PC-3 (cell line): ENCODE data around the gene ANGPTL1.

Experiments used
- CTCF ChIP-seq: fragments of 300-600 bp; sonication (generic); conservative IDR thresholded peaks from 2 replicates; pipeline ENCODE4 v1.5.1; 2017; ENCODE audit warnings: antibody characterized with exemption, low read depth, mild to moderate bottlenecking, low read length
- EZH2 ChIP-seq: fragments of 300-600 bp; sonication (generic); IDR thresholded peaks from one replicate; pipeline ENCODE4 v1.6.1; 2017; ENCODE audit warnings: antibody characterized with exemption, mild to moderate bottlenecking, low read length; ENCODE audit not compliant: unreplicated experiment

- TF ChIP-seq CTCF (no peak), EZH2 (no peak)
Measured at GRCh38 chr1:178910023-178910422, 39.1 kb upstream of the ANGPTL1 start.
